ENCODE data around the gene LRRC10.

Gene LRRC10

GRCh38 chr12:69579029-69579428 lies 31.7 kb downstream of the LRRC10 start:
- no peak overlapping the region for H3K4me3 ChIP-seq (ENCODE audit: low read depth, low read length)
- no peak overlapping the region for H3K27ac ChIP-seq
- DNase-seq, result no peak
- no peaks in the 10 kb centered on the region for H3K27me3 ChIP-seq (ENCODE audit: insufficient read depth, low read depth, severe bottlenecking)
- H3K9me3 ChIP-seq (ENCODE audit: severe bottlenecking), result no peaks in the 10 kb centered on the region
- TF ChIP-seq, protein P1, sequence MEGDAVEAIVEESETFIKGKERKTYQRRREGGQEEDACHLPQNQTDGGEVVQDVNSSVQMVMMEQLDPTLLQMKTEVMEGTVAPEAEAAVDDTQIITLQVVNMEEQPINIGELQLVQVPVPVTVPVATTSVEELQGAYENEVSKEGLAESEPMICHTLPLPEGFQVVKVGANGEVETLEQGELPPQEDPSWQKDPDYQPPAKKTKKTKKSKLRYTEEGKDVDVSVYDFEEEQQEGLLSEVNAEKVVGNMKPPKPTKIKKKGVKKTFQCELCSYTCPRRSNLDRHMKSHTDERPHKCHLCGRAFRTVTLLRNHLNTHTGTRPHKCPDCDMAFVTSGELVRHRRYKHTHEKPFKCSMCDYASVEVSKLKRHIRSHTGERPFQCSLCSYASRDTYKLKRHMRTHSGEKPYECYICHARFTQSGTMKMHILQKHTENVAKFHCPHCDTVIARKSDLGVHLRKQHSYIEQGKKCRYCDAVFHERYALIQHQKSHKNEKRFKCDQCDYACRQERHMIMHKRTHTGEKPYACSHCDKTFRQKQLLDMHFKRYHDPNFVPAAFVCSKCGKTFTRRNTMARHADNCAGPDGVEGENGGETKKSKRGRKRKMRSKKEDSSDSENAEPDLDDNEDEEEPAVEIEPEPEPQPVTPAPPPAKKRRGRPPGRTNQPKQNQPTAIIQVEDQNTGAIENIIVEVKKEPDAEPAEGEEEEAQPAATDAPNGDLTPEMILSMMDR (IDR thresholded peaks at IDR 0.05; ENCODE audit: low read depth, low read length), result no peak
- peaks cover 15% of the 10 kb centered on the region for H3K36me3 ChIP-seq

DNA sequence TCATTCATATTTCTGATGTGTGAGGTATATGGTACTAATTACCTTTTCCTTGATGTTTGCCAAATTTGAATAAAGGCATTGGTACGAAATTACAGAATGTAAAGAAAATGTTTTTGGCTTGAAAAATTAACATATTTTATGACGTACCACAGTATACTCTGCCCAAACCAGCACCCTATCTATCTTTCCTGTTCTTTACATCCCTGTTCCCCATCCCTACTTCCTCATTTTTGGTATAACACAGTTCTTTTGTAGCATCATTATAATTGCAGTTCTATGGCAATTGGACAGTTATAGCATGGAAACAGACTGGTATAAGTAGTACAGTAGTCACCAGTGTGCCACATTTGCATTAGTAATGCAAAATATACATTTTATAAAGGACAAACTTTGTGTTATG lies 32.4 kb downstream of the LRRC10 start:
- no peak overlapping the region for H3K27ac ChIP-seq
- no peak overlapping the region for H3K4me3 ChIP-seq (ENCODE audit: low read depth, low read length)
- TF ChIP-seq, protein P1 (IDR thresholded peaks at IDR 0.05; ENCODE audit: low read depth, low read length), result no peak
- H3K27me3 ChIP-seq (ENCODE audit: insufficient read depth, low read depth, severe bottlenecking), result no peaks in the 10 kb centered on the region
- peaks cover 22% of the 10 kb centered on the region for H3K36me3 ChIP-seq
- no peak for DNase-seq
- H3K9me3 ChIP-seq (ENCODE audit: severe bottlenecking), result no peaks in the 10 kb centered on the region

GRCh38 chr12:69575346-69575745 lies 35.4 kb downstream of the LRRC10 start:
- H3K4me3 ChIP-seq (ENCODE audit: low read depth, low read length), result no peak overlapping the region
- DNase-seq, result no peak
- H3K27ac ChIP-seq, result no peak overlapping the region
- TF ChIP-seq, protein P1 (IDR thresholded peaks at IDR 0.05; ENCODE audit: low read depth, low read length), result no peak
- peaks cover 41% of the 10 kb centered on the region for H3K36me3 ChIP-seq
- no peaks in the 10 kb centered on the region for H3K27me3 ChIP-seq (ENCODE audit: insufficient read depth, low read depth, severe bottlenecking)
- no peaks in the 10 kb centered on the region for H3K9me3 ChIP-seq (ENCODE audit: severe bottlenecking)

- peak; percentile 52 for DNase-seq
- Histone ChIP-seq H3K36me3 (peaks cover 55% of the 10 kb centered on the region), H3K4me3 (ENCODE audit: low read depth, low read length) (no peak overlapping the region), H3K9me3 (ENCODE audit: severe bottlenecking) (no peaks in the 10 kb centered on the region), H3K27me3 (ENCODE audit: insufficient read depth, low read depth, severe bottlenecking) (no peaks in the 10 kb centered on the region), H3K27ac (no peak overlapping the region)
- TF ChIP-seq, protein P1 (IDR thresholded peaks at IDR 0.05; ENCODE audit: low read depth, low read length), result peak; percentile 64
Measured at GRCh38 chr12:69570545-69571399, 39.9 kb downstream of the LRRC10 start.

DNA sequence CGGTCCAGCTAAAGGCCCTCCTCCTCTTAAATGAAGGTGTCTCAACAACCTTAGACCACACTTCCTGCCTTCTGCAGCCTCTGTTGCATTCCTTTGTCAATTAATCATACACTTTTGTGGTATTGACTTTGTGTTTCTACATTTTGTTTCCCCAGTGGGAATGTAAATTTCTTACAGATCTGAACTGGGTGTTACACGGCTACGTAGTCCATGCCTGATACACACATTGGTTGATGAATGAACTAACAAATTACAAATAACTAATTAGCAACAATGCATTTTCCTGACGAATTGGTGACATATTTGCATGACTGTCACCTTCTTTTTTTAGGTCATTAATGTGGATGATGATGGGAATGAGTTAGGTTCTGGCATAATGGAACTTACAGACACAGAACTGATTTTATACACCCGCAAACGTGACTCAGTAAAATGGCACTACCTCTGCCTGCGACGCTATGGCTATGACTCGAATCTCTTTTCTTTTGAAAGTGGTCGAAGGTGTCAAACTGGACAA lies 40.6 kb downstream of the LRRC10 start:
- Histone ChIP-seq H3K27me3 (ENCODE audit: insufficient read depth, low read depth, severe bottlenecking) (no peaks in the 10 kb centered on the region), H3K36me3 (peaks cover 51% of the 10 kb centered on the region), H3K27ac (no peak overlapping the region), H3K4me3 (ENCODE audit: low read depth, low read length) (no peak overlapping the region), H3K9me3 (ENCODE audit: severe bottlenecking) (no peaks in the 10 kb centered on the region)
- DNase-seq, result no peak
- TF ChIP-seq, protein P1 (IDR thresholded peaks at IDR 0.05; ENCODE audit: low read depth, low read length), result no peak
